WERI-Rb-1 (cell line): Measurements from ENCODE around the gene ITIH5.

Source experiments
- DNase-seq: peaks from one replicate; pipeline ENCODE4 v3.0.0-alpha.2; 2020
- H3K27ac ChIP-seq: fragments of 250-450 bp; sonication (Bioruptor Pico); 2 replicates; pipeline ENCODE4 v1.5.1; 2020; ENCODE audit warnings: mild to moderate bottlenecking, moderate library complexity
- H3K27me3 ChIP-seq: fragments of 250-450 bp; sonication (Bioruptor Pico); 2 replicates; pipeline ENCODE4 v1.5.1; 2021; ENCODE audit warnings: mild to moderate bottlenecking, low read depth, moderate library complexity; ENCODE audit not compliant: insufficient read depth, severe bottlenecking
- H3K36me3 ChIP-seq: fragments of 250-450 bp; sonication (Bioruptor Pico); 2 replicates; pipeline ENCODE4 v1.5.1; 2020; ENCODE audit warnings: mild to moderate bottlenecking, moderate library complexity
- H3K4me3 ChIP-seq: 2 replicates; pipeline ENCODE4 v1.5.1; 2011; ENCODE audit warnings: low read depth, mild to moderate bottlenecking, control low read depth, low read length
- H3K9me3 ChIP-seq: fragments of 250-450 bp; sonication (Bioruptor Pico); 2 replicates; pipeline ENCODE4 v1.5.1; 2021; ENCODE audit warnings: mild to moderate bottlenecking, moderate library complexity; ENCODE audit not compliant: severe bottlenecking
- TF ChIP-seq, protein P1 (sequence below): IDR thresholded peaks from 2 replicates; pipeline ENCODE4 v1.5.1; 2011; ENCODE audit warnings: low read depth, mild to moderate bottlenecking, control low read depth, inconsistent platforms, low read length

Gene ITIH5

GRCh38 chr10:7551950-7552716, 114.6 kb downstream of the ITIH5 start:
- no peak overlapping the region for H3K27ac ChIP-seq
- peaks cover 4% of the 10 kb centered on the region for H3K27me3 ChIP-seq
- DNase-seq, result no peak
- TF ChIP-seq, protein P1, sequence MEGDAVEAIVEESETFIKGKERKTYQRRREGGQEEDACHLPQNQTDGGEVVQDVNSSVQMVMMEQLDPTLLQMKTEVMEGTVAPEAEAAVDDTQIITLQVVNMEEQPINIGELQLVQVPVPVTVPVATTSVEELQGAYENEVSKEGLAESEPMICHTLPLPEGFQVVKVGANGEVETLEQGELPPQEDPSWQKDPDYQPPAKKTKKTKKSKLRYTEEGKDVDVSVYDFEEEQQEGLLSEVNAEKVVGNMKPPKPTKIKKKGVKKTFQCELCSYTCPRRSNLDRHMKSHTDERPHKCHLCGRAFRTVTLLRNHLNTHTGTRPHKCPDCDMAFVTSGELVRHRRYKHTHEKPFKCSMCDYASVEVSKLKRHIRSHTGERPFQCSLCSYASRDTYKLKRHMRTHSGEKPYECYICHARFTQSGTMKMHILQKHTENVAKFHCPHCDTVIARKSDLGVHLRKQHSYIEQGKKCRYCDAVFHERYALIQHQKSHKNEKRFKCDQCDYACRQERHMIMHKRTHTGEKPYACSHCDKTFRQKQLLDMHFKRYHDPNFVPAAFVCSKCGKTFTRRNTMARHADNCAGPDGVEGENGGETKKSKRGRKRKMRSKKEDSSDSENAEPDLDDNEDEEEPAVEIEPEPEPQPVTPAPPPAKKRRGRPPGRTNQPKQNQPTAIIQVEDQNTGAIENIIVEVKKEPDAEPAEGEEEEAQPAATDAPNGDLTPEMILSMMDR, result no peak
- no peak overlapping the region for H3K4me3 ChIP-seq
- H3K9me3 ChIP-seq, result no peaks in the 10 kb centered on the region
- no peaks in the 10 kb centered on the region for H3K36me3 ChIP-seq

DNA sequence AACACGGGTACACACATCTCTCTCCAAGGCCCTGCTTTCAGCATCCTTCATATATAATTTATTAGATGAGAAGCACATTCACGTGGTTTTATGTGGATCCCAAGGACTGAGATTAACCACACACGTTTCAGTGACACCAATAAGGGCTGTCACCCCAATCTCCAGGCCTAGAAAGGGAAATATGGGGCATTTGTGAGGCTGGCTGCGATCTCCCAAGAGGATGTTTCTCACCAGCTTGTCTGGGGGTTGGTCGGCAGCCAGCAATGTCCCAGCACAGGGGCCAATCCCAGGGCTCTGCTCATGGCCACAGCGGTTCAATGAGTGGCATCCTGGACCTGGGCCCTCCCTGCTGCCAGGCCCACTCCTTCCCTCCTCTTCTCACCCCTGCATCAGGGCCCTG, 115.5 kb downstream of the ITIH5 start:
- Histone ChIP-seq H3K36me3 (no peaks in the 10 kb centered on the region), H3K4me3 (no peak overlapping the region), H3K27me3 (peaks cover 5% of the 10 kb centered on the region), H3K9me3 (no peaks in the 10 kb centered on the region), H3K27ac (no peak overlapping the region)
- DNase-seq, result no peak
- TF ChIP-seq, protein P1, result no peak

GRCh38 chr10:7550013-7550412, 116.8 kb downstream of the ITIH5 start:
- H3K9me3 ChIP-seq, result no peaks in the 10 kb centered on the region
- H3K4me3 ChIP-seq, result no peak overlapping the region
- H3K36me3 ChIP-seq, result no peaks in the 10 kb centered on the region
- peaks cover 3% of the 10 kb centered on the region for H3K27me3 ChIP-seq
- DNase-seq, result no peak
- H3K27ac ChIP-seq, result no peak overlapping the region
- TF ChIP-seq, protein P1, result no peak

- Histone ChIP-seq H3K9me3 (no peaks in the 10 kb centered on the region), H3K4me3 (no peak overlapping the region), H3K36me3 (no peaks in the 10 kb centered on the region), H3K27ac (no peak overlapping the region), H3K27me3 (peaks cover 3% of the 10 kb centered on the region)
- no peak for DNase-seq
- TF ChIP-seq, protein P1, result no peak
Measured at GRCh38 chr10:7547829-7548228, 118.9 kb downstream of the ITIH5 start.

- H3K36me3 ChIP-seq, result no peaks in the 10 kb centered on the region
- DNase-seq, result no peak
- no peak overlapping the region for H3K4me3 ChIP-seq
- TF ChIP-seq, protein P1, result no peak
- H3K27ac ChIP-seq, result no peak overlapping the region
- H3K9me3 ChIP-seq, result no peaks in the 10 kb centered on the region
- H3K27me3 ChIP-seq, result peaks cover 3% of the 10 kb centered on the region
Measured at GRCh38 chr10:7547206-7547605, 119.6 kb downstream of the ITIH5 start.

DNA sequence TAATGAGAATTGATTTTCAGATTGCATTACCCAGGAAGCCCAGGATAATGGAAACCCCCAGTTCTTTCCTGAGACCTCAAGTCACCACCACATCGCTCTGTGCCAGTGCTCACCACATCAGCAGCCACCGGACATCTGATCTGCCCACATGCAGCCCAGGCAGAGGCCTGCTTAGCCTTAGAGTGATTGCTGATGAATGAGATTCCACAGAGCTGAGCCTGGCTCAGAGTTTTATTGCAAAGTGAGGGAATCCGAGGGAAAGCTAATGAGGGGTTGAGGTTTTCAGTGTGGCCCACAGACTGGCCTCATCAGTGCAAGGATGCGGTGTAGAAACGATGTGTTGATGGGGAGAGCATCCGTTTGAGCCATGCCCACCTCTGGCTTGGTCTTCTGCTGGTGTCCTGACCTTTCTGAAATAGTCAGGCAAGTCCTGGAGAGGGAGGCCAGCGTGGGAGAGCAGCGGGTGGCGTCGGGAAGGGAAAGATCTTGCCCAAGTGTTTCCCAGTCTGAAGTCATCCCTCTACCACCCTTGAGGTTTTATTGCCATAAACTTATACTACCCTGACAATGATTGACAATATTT, 120.3 kb downstream of the ITIH5 start:
- peaks cover 3% of the 10 kb centered on the region for H3K27me3 ChIP-seq
- no peak overlapping the region for H3K4me3 ChIP-seq
- DNase-seq, result no peak
- H3K9me3 ChIP-seq, result no peaks in the 10 kb centered on the region
- no peaks in the 10 kb centered on the region for H3K36me3 ChIP-seq
- H3K27ac ChIP-seq, result no peak overlapping the region
- TF ChIP-seq, protein P1, result no peak
